ENCODE data around the gene CAMTA1.

DNA sequence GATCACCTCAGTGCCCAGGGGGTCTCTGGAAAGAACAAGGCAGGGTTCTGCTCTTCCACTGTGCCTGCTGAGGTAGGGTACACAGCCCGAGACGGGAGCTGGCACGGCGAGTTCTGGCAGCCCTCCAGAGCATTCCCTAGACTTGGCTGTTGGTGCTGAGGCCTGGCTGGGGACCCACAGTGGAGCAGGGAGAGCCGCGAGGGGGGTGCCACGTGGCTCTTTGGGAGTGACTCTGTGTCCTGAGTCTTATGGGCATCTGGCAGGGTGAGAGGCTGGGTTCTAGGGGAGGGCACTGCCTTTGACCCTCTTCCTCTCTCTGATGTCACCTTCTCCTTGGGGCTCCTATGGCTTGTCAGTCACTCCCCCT, 336.4 kb downstream of the CAMTA1 start:
- TF ChIP-seq, protein P1, sequence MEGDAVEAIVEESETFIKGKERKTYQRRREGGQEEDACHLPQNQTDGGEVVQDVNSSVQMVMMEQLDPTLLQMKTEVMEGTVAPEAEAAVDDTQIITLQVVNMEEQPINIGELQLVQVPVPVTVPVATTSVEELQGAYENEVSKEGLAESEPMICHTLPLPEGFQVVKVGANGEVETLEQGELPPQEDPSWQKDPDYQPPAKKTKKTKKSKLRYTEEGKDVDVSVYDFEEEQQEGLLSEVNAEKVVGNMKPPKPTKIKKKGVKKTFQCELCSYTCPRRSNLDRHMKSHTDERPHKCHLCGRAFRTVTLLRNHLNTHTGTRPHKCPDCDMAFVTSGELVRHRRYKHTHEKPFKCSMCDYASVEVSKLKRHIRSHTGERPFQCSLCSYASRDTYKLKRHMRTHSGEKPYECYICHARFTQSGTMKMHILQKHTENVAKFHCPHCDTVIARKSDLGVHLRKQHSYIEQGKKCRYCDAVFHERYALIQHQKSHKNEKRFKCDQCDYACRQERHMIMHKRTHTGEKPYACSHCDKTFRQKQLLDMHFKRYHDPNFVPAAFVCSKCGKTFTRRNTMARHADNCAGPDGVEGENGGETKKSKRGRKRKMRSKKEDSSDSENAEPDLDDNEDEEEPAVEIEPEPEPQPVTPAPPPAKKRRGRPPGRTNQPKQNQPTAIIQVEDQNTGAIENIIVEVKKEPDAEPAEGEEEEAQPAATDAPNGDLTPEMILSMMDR (IDR thresholded peaks at IDR 0.05; ENCODE audit: insufficient read depth, low read depth, low read length) = no peak
- TF ChIP-seq EZH2 (IDR thresholded peaks at IDR 0.05; ENCODE audit: insufficient read depth, low read length) = no peak

All from astrocyte (in vitro differentiated cells and primary cell).